ENCODE results near the gene CLEC20A.
"Not testable (repeated sequence)": the region's sequence is repeated elsewhere in the genome, so short reads cannot be mapped to it uniquely, and the experiment has no call there.

Gene CLEC20A

DNA sequence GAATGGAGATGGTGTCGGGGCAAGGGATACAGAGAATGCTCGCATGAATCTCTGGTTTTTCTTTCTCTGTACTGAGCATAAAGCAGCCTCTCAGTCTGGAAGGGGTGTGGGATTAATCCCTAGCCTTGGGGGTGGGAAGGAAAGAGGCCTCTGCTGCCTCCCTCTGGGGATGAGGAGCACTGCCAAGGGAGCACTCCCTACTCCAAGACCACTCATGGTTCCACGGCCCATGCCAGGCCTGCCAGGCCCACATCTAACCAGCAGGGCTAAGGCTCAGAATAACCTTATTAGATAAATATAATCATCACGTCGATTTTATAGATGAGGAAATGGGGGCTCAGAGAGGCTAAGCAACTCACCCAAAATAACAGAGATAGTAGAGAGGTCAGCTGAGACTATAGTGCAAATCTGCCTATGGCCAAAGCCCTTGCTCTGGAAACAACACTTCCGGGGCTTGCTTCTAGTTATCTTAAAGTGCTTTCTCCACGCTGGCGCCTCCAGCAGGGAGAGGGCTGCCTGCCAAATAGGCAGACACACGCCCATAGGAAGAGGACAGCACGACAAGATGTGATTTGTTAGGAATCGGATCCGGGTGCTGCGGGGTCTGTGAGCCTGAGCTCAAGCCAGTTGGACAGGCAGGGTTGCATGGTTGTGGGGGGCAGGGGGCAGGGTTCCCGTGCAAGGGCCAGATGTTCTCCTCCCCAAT, 16.7 kb upstream of the CLEC20A start:
- Mint-ChIP-seq H3K4me1 (ENCODE audit: low read depth) (no peaks in the 10 kb centered on the region), H3K36me3 (no peaks in the 10 kb centered on the region), H3K9me3 (ENCODE audit: low read depth) (no peaks in the 10 kb centered on the region), H3K27me3 (peaks cover 1% of the 10 kb centered on the region), H3K4me3 (no peak overlapping the region), H3K27ac (no peak overlapping the region)

DNA sequence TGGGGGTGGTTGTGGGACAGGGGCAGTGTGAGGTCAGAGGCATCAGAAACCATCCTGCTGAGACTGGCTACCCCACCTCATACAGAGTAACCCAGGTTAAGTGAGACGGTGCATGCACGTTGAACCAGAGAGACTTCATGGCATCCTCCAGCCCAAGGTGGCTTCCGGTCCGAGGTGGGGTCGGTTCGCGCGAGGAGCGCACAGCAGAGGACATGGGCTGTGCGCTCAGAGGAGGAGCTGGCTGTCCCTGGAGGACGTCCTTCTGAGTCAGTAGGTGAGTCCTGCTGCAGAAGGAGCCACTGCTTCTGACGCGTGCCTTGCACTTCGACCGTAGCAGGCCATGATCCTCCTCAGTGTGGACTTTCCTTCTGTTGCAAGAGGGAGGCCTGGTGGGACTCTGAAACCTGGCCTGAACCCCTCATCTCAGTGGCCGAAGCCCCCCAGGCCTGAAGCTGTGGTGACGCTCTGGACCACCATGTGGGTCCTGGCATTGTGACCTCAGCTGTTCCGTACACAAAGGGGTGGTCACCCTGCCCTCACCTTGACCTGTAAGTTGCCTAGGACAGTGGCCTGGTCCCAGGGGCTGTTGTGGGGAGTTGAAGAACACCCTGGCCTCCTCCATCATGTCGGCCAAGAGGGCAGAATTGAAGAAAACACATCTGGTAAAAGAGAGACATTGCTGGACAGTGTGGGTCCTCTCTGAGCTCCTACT, 16.0 kb upstream of the CLEC20A start, which contains the start of gene TEX35:
Gene TEX35 (plus strand): TSS at position 544 of the 712 bp plus-strand sequence. CDS start 80 bp downstream, at position 624.
- H3K9me3 Mint-ChIP-seq (ENCODE audit: low read depth) = no peaks in the 10 kb centered on the region
- H3K4me1 Mint-ChIP-seq (ENCODE audit: low read depth) = no peaks in the 10 kb centered on the region
- no peak within 1 kb of the TSS for H3K4me3 Mint-ChIP-seq
- peaks cover 1% of the 10 kb centered on the region for H3K27me3 Mint-ChIP-seq
- H3K36me3 Mint-ChIP-seq = no peaks in the 10 kb centered on the region
- no peak within 1 kb of the TSS for H3K27ac Mint-ChIP-seq

GRCh38 chr1:178510155-178510554, 13.4 kb upstream of the CLEC20A start:
- H3K27me3 Mint-ChIP-seq = no peaks in the 10 kb centered on the region
- no peaks in the 10 kb centered on the region for H3K36me3 Mint-ChIP-seq
- no peak overlapping the region for H3K4me3 Mint-ChIP-seq
- H3K4me1 Mint-ChIP-seq (ENCODE audit: low read depth) = no peaks in the 10 kb centered on the region
- H3K9me3 Mint-ChIP-seq (ENCODE audit: low read depth) = no peaks in the 10 kb centered on the region
- H3K27ac Mint-ChIP-seq = no peak overlapping the region

DNA sequence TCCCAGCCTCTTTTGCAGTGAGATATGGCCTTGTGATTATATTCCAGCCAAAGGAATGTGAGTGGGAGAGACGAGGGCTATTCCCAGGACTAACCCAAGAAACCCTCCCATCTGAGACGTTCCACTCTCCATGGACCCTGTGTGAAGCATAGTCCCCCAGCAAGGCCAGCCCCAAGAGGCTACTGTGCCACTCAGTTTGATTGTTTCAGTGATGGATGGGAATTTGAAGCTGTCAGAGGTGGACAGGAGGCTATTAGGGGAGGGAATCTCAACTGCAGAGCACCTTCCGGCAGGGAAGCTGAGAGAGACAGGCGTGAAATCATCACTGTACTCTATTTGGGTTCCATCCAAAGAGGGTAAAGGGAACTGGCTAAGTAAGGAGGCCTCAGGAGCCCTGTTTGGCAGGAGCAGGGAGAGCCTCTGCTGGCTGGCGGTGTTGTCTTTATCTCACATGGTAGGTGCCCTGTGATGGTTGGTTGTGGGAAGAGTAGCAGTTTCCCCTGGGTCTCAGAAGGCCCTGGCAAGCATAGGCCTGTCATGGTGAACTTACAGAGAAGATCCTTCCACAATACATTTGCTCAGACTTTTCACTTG, 12.7 kb upstream of the CLEC20A start:
- Mint-ChIP-seq H3K36me3 (no peaks in the 10 kb centered on the region), H3K4me1 (ENCODE audit: low read depth) (no peaks in the 10 kb centered on the region), H3K4me3 (no peak overlapping the region), H3K9me3 (ENCODE audit: low read depth) (no peaks in the 10 kb centered on the region), H3K27me3 (no peaks in the 10 kb centered on the region), H3K27ac (no peak overlapping the region)

DNA sequence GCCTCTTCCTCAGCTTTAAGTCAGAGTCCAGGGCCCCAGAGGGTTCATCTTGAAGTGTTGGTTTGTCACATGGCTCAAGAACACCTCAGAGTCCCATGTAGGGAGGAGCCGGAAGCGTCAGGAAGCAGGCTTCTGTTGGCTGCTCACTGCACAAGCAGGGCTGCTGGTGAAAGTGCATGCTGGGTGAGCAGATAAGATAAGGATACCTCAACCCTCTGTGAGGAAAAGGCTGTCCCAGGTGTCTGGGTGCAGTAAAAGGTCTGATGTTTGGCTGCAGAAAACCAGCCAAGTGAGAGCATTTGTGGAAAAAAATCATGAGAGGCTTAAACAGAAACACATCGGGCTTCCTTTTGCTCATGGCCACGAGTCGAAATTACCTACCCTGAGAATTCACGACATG, 9.9 kb upstream of the CLEC20A start:
- Mint-ChIP-seq H3K36me3 (no peaks in the 10 kb centered on the region), H3K27me3 (peaks cover 3% of the 10 kb centered on the region), H3K27ac (no peak overlapping the region), H3K9me3 (ENCODE audit: low read depth) (no peaks in the 10 kb centered on the region), H3K4me3 (no peak overlapping the region), H3K4me1 (ENCODE audit: low read depth) (no peaks in the 10 kb centered on the region)

GRCh38 chr1:178506177-178506576, 9.4 kb upstream of the CLEC20A start:
- no peak overlapping the region for H3K4me3 Mint-ChIP-seq

DNA sequence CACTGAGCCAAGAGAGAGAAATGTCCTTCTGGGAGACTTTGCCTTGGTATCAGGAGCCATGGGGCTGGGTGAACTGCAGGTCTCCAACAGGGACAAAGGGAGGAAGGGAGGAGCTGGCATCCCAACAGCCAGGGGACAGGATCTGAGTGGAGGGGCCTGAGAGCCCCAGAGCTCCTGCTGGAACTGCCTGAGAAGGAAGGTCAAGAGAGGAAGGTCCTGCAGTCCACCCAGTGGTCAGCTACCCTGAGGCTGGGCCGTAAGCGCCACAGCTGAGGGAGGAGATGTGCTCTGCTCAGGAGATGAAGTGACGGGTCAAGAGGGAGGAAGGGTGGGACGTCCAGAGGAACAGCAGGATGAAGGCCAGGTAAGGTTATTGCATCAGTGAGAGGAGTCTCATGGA, 7.5 kb upstream of the CLEC20A start:
- no peaks in the 10 kb centered on the region for H3K36me3 Mint-ChIP-seq
- H3K27me3 Mint-ChIP-seq = peaks cover 3% of the 10 kb centered on the region
- H3K27ac Mint-ChIP-seq = no peak overlapping the region
- H3K9me3 Mint-ChIP-seq (ENCODE audit: low read depth) = no peaks in the 10 kb centered on the region
- no peaks in the 10 kb centered on the region for H3K4me1 Mint-ChIP-seq (ENCODE audit: low read depth)
- no peak overlapping the region for H3K4me3 Mint-ChIP-seq

More at GRCh38 chr1:178506177-178506576, 9.4 kb upstream of the CLEC20A start:
- no peaks in the 10 kb centered on the region for H3K4me1 Mint-ChIP-seq (ENCODE audit: low read depth)
- no peak overlapping the region for H3K27ac Mint-ChIP-seq
- no peaks in the 10 kb centered on the region for H3K9me3 Mint-ChIP-seq (ENCODE audit: low read depth)
- H3K36me3 Mint-ChIP-seq = no peaks in the 10 kb centered on the region
- H3K27me3 Mint-ChIP-seq = peaks cover 3% of the 10 kb centered on the region

- Mint-ChIP-seq H3K27me3 (peaks cover 3% of the 10 kb centered on the region), H3K27ac (no peak overlapping the region), H3K9me3 (ENCODE audit: low read depth) (no peaks in the 10 kb centered on the region), H3K36me3 (no peaks in the 10 kb centered on the region), H3K4me3 (no peak overlapping the region), H3K4me1 (ENCODE audit: low read depth) (no peaks in the 10 kb centered on the region)
Observed at GRCh38 chr1:178503849-178504248, 7.1 kb upstream of the CLEC20A start.

- not testable (repeated sequence) for H3K36me3 Mint-ChIP-seq; H3K4me1 Mint-ChIP-seq (ENCODE audit: low read depth); H3K27ac Mint-ChIP-seq; H3K27me3 Mint-ChIP-seq; H3K9me3 Mint-ChIP-seq (ENCODE audit: low read depth); H3K4me3 Mint-ChIP-seq
Observed at GRCh38 chr1:178503316-178503715, 6.6 kb upstream of the CLEC20A start.

DNA sequence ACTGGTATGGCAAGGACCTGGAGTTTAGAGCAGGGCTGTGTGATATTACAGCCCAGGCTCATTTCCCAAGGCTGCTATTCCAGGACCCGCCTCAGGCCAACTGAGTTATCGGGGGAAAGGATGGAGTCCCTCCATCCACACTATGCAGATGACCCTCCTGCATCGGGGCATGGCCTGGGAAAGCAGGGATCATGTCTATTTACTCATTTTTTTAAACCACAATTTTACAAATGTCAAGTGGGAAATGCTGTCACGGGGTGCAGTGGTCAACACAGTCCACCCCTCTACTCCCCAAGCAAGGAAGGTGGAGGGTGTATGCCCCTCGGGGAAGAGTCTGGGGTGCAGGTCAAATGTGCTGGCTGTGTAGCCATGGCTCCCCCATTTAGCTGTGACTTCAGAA, 6.1 kb upstream of the CLEC20A start:
- no peaks in the 10 kb centered on the region for H3K9me3 Mint-ChIP-seq (ENCODE audit: low read depth)
- H3K4me1 Mint-ChIP-seq (ENCODE audit: low read depth) = no peaks in the 10 kb centered on the region
- peaks cover 3% of the 10 kb centered on the region for H3K27me3 Mint-ChIP-seq
- H3K36me3 Mint-ChIP-seq = no peaks in the 10 kb centered on the region
- H3K27ac Mint-ChIP-seq = no peak overlapping the region
- H3K4me3 Mint-ChIP-seq = no peak overlapping the region

DNA sequence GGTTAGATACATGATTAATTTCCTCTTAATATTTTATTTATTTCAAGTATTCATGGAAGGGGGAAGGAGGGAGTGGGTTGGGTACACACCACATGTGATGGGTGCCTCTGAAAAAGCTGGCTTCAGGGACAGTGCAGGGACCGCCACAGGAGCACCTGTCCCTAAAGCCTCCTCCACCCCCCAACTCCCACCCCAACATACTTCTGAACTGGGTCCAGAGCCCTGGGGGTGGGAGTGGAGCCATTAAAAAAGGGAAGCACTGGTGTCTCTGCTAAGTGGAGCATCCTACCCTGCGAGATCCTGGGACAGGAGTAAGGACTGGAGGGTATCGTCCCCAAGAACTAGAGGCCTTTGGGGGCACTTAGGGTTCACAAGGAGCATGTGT, 5.6 kb upstream of the CLEC20A start:
- H3K36me3 Mint-ChIP-seq = no peaks in the 10 kb centered on the region
- H3K9me3 Mint-ChIP-seq (ENCODE audit: low read depth) = no peaks in the 10 kb centered on the region
- peaks cover 3% of the 10 kb centered on the region for H3K27me3 Mint-ChIP-seq
- H3K27ac Mint-ChIP-seq = no peak overlapping the region
- no peak overlapping the region for H3K4me3 Mint-ChIP-seq
- no peaks in the 10 kb centered on the region for H3K4me1 Mint-ChIP-seq (ENCODE audit: low read depth)

- Mint-ChIP-seq H3K4me3 (no peak overlapping the region), H3K27me3 (peaks cover 3% of the 10 kb centered on the region), H3K27ac (no peak overlapping the region), H3K4me1 (ENCODE audit: low read depth) (no peaks in the 10 kb centered on the region), H3K9me3 (ENCODE audit: low read depth) (no peaks in the 10 kb centered on the region), H3K36me3 (no peaks in the 10 kb centered on the region)
Observed at GRCh38 chr1:178501705-178502329, 5.1 kb upstream of the CLEC20A start.

DNA sequence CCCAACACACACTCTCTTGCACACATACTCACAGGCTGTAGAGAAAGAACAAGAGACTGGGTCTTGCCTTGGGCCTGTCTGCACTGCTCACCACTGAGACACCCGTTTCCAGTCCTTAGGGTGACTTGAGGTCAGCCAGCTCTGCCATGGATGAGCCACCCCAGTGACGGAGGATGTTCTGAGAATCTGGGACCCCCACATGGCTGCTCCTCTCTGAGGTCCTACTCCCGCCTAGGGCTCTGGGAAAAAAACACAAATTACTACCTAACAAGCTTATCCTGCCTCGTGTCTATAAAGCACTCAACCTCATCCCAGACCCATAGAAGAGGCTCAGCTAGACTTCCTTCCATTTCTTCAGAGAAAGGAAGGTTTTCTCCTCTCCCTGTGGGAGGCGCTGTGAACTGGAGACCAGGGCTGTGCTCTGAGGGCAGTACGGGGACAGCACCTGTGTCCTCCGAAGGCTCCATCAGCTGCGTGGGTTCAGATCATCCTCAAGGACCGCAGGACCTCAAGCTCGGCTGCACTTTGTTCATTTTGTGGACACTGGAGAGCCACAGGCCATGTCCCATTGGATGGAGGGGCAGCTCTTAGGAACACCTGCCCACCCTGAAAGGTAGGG, 4.3 kb upstream of the CLEC20A start:
- Mint-ChIP-seq H3K27me3 (peaks cover 3% of the 10 kb centered on the region), H3K4me3 (no peak overlapping the region), H3K9me3 (ENCODE audit: low read depth) (no peaks in the 10 kb centered on the region), H3K27ac (no peak overlapping the region), H3K4me1 (ENCODE audit: low read depth) (no peaks in the 10 kb centered on the region), H3K36me3 (no peaks in the 10 kb centered on the region)

GRCh38 chr1:178500091-178500770, 3.5 kb upstream of the CLEC20A start:
- no peak overlapping the region for H3K27ac Mint-ChIP-seq
- H3K9me3 Mint-ChIP-seq (ENCODE audit: low read depth) = no peaks in the 10 kb centered on the region

More at GRCh38 chr1:178500091-178500770, 3.5 kb upstream of the CLEC20A start:
- H3K4me1 Mint-ChIP-seq (ENCODE audit: low read depth) = no peaks in the 10 kb centered on the region
- no peaks in the 10 kb centered on the region for H3K36me3 Mint-ChIP-seq
- no peak overlapping the region for H3K4me3 Mint-ChIP-seq
- H3K27me3 Mint-ChIP-seq = peaks cover 3% of the 10 kb centered on the region
